Spleen (tissue), 11 donors: ENCODE results near the gene SUCLG1. TPM values are rescaled to one million over a fixed set of nuclear protein-coding genes. Genes with fewer than 3 reads are reported as not detected.

Experiments used
- DNase-seq: peaks from one replicate; pipeline ENCODE4 v3.0.0-alpha.2; 2020
- H3K27ac ChIP-seq, 8 donors: fragments of 200-600 bp; sonication (generic) in 7 of 8; 1 replicate in 4 of 8; 2 replicates in 4 of 8; pipeline versions ENCODE4 v1.5.0 to v1.8.0; 2016 to 2021; ENCODE audit warnings: inconsistent platforms in 4 of 8, mild to moderate bottlenecking in 4 of 8, moderate library complexity in 1 of 8
- H3K27me3 ChIP-seq, 7 donors: fragments of 200-600 bp; sonication (generic) in 6 of 7; replicated peaks in 1 of 7; 1 replicate in 4 of 7; 2 replicates in 3 of 7; pipeline versions ENCODE4 v1.5.0 to v1.8.0; 2016 to 2021; ENCODE audit warnings: inconsistent platforms in 3 of 7, mild to moderate bottlenecking in 1 of 7
- H3K36me3 ChIP-seq, 6 donors: fragments of 200-600 bp; sonication (generic) in 5 of 6; 1 replicate in 4 of 6; 2 replicates in 2 of 6; pipeline versions ENCODE4 v1.5.0 to v1.8.0; 2016 to 2021; ENCODE audit warnings: inconsistent platforms in 2 of 6
- H3K4me1 ChIP-seq, 6 donors: fragments of 200-600 bp; sonication (generic) in 5 of 6; 1 replicate in 3 of 6; 2 replicates in 3 of 6; pipeline versions ENCODE4 v1.5.0 to v1.8.0; 2016 to 2021; ENCODE audit warnings: inconsistent platforms in 3 of 6
- H3K4me3 ChIP-seq, 8 donors: fragments of 200-600 bp; sonication (generic) in 7 of 8; 1 replicate in 4 of 8; 2 replicates in 4 of 8; pipeline versions ENCODE4 v1.5.0 to v1.8.0; 2016 to 2021; ENCODE audit warnings: inconsistent platforms in 4 of 8, mild to moderate bottlenecking in 4 of 8, moderate library complexity in 2 of 8
- H3K9me3 ChIP-seq, 8 donors: fragments of 200-600 bp; sonication (generic) in 7 of 8; 1 replicate in 4 of 8; 2 replicates in 4 of 8; pipeline versions ENCODE4 v1.5.0 to v1.8.0; 2016 to 2021; ENCODE audit warnings: inconsistent platforms in 4 of 8
- CTCF ChIP-seq, 11 experiments: fragments of 200-600 bp in 7 of 11; fragments of 450-650 bp in 4 of 11; sonication (generic) in 4 of 11; IDR thresholded peaks in 8 of 11; conservative IDR thresholded peaks in 3 of 11; 1 replicate in 7 of 11; 2 replicates in 4 of 11; pipeline versions ENCODE4 v1.4.0 to v1.8.0; 2016 to 2021; ENCODE audit warnings: antibody characterized with exemption in 11 of 11, inconsistent platforms in 4 of 11, mild to moderate bottlenecking in 1 of 11
- POLR2A ChIP-seq, 3 donors: fragments of 450-650 bp; IDR thresholded peaks; one replicate each; pipeline ENCODE4 v1.5.1; 2017; ENCODE audit warnings: antibody characterized with exemption in 3 of 3, mild to moderate bottlenecking in 1 of 3
- POLR2AphosphoS5 ChIP-seq, 3 donors: sonication (generic); formaldehyde crosslinking; IDR thresholded peaks; one replicate each; pipeline ENCODE4 v1.5.1; 2017; ENCODE audit warnings: antibody characterized with exemption in 3 of 3
- WGBS, 5 donors: extraction: QIAGEN DNeasy Blood & Tissue Kit in 3 of 5; methylation state at CpG; one replicate each; pipeline versions ENCODE4 v1.1.5 to v1.1.7; 2013 to 2018; 5-methylcytosine and 5-hydroxymethylcytosine counted together
- intact Hi-C: fragments of 100-400 bp; cut with DNase I; formaldehyde crosslinking; loops from one replicate; pipeline ENCODE4 v1.15.0; 2023; ENCODE audit warnings: low total_unique reads
- polyA plus RNA-seq, 3 donors: library from polyadenylated mRNA; stranded (reverse); fragments of 200-250 nt; gene quantifications; one replicate each; pipeline ENCODE4 v1.2.1, GENCODE V29; 2013
- total RNA-seq, 7 donors: library from RNA; depleted of rRNA in 3 of 7; stranded (reverse); fragments of >200 nt in 3 of 7; fragmentation: NEBNext Ultra II Directional in 4 of 7; extraction: Animal tissue kit (Norgen Biotek cat#: 25700) in 4 of 7; gene quantifications; one replicate each; pipeline versions ENCODE4 v1.1.0 to v1.2.1, GENCODE V29; 2016 to 2021
- donor health status: healthy with polysubstance abuse.
- donor health status: DM: no; HTN: no; CAD: no; lungs with moderate emphysema.
- donor health status: DM: no; HTN: no; CAD: no.
- donor health status: Bipolar disorder and iron deficiency.
- donor health status: healthy.
- donor health status: DM: no; HTN: no; CAD: no.
- donor health status: DM: yes; HTN: yes; CAD: no.

Gene SUCLG1
- total and polyA plus RNA-seq, 10 donors: 39.2 to 58.3 (median 44.7) TPM

- H3K36me3 ChIP-seq: no peaks in the 10 kb centered on the region
- no peak overlapping the region for H3K4me3 ChIP-seq
- no peaks in the 10 kb centered on the region for H3K9me3 ChIP-seq
- H3K4me1 ChIP-seq: peaks cover 0 to 5% (median 0%) of the 10 kb centered on the region in 6 donors
- 71 to 93% (median 80%) methylated on average over 1 of the region's 1 CpG for WGBS, 5 donors
- H3K27me3 ChIP-seq: peaks cover 0 to 7% (median 0%) of the 10 kb centered on the region in 7 donors
- intact Hi-C loops: loop anchor here (10.0 kb wide), 1 partner anchor 132 kb away; no protein-coding TSS in a partner anchor
- no peak for TF ChIP-seq CTCF (IDR thresholded peaks at IDR 0.05 in 8 of 11, conservative IDR thresholded peaks at IDR 0.05 in 3 of 11)
- no peak for TF ChIP-seq POLR2A (IDR thresholded peaks at IDR 0.05)
- no peak for TF ChIP-seq POLR2AphosphoS5 (IDR thresholded peaks at IDR 0.05)
- DNase-seq: no peak
- H3K27ac ChIP-seq: no peak overlapping the region
Measured at GRCh38 chr2:84492571-84492970, 33.5 kb upstream of the SUCLG1 start.

- no peaks in the 10 kb centered on the region for H3K36me3 ChIP-seq
- no peak overlapping the region for H3K27ac ChIP-seq
- intact Hi-C loops: loop anchor here (10.0 kb wide), 1 partner anchor 133 kb away; no protein-coding TSS in a partner anchor
- H3K4me3 ChIP-seq: no peak overlapping the region
- peaks cover 0 to 5% (median 0%) of the 10 kb centered on the region in 6 donors for H3K4me1 ChIP-seq
- no peak for DNase-seq
- WGBS, 5 donors: 91 to 98% (median 92%) methylated on average over 6 of the region's 6 CpGs
- H3K9me3 ChIP-seq: no peaks in the 10 kb centered on the region
- H3K27me3 ChIP-seq: peaks cover 0 to 7% (median 0%) of the 10 kb centered on the region in 7 donors
- no peak for TF ChIP-seq POLR2A (IDR thresholded peaks at IDR 0.05)
- no peak for TF ChIP-seq CTCF (IDR thresholded peaks at IDR 0.05 in 8 of 11, conservative IDR thresholded peaks at IDR 0.05 in 3 of 11)
- TF ChIP-seq POLR2AphosphoS5 (IDR thresholded peaks at IDR 0.05): no peak
Measured at GRCh38 chr2:84491741-84492140, 32.7 kb upstream of the SUCLG1 start.

GRCh38 chr2:84491256-84491655, 32.2 kb upstream of the SUCLG1 start:
- peaks cover 0 to 6% (median 0%) of the 10 kb centered on the region in 7 donors for H3K27me3 ChIP-seq
- TF ChIP-seq POLR2A (IDR thresholded peaks at IDR 0.05) (no peak), CTCF (IDR thresholded peaks at IDR 0.05 in 8 of 11, conservative IDR thresholded peaks at IDR 0.05 in 3 of 11) (no peak), POLR2AphosphoS5 (IDR thresholded peaks at IDR 0.05) (no peak)
- H3K4me1 ChIP-seq: peaks cover 0 to 5% (median 0%) of the 10 kb centered on the region in 6 donors
- no peak overlapping the region for H3K27ac ChIP-seq
- no peaks in the 10 kb centered on the region for H3K36me3 ChIP-seq
- no peak for DNase-seq
- WGBS, 5 donors: 48 to 84% (median 65%) methylated on average over 2 of the region's 2 CpGs
- intact Hi-C loops: loop anchor here (10.0 kb wide), 1 partner anchor 134 kb away; no protein-coding TSS in a partner anchor
- no peaks in the 10 kb centered on the region for H3K9me3 ChIP-seq
- H3K4me3 ChIP-seq: no peak overlapping the region

GRCh38 chr2:84487298-84487996, 28.4 kb upstream of the SUCLG1 start:
- Histone ChIP-seq H3K36me3 (no peaks in the 10 kb centered on the region), H3K27ac (no peak overlapping the region), H3K9me3 (no peaks in the 10 kb centered on the region), H3K4me1 (no peaks in the 10 kb centered on the region), H3K4me3 (no peak overlapping the region), H3K27me3 (no peaks in the 10 kb centered on the region)
- intact Hi-C loops: no loop called here
- 52 to 73% (median 68%) methylated on average over 3 of the region's 3 CpGs for WGBS, 5 donors
- no peak for DNase-seq
- TF ChIP-seq POLR2A (IDR thresholded peaks at IDR 0.05): no peak
- no peak for TF ChIP-seq POLR2AphosphoS5 (IDR thresholded peaks at IDR 0.05)
- TF ChIP-seq CTCF (IDR thresholded peaks at IDR 0.05 in 8 of 11, conservative IDR thresholded peaks at IDR 0.05 in 3 of 11): no peak
